Mucosa of stomach (tissue), 1 donor: ENCODE measurements around the gene TRIOBP.

Source experiments
- H3K27me3 ChIP-seq: one replicate; pipeline ENCODE4 v1.7.0; 2013; ENCODE audit warnings: mild to moderate bottlenecking, low read length; ENCODE audit not compliant: control insufficient read depth, insufficient read depth
- H3K36me3 ChIP-seq: one replicate; pipeline ENCODE4 v1.7.0; 2013; ENCODE audit warnings: low read length; ENCODE audit not compliant: control insufficient read depth, insufficient read depth
- H3K4me1 ChIP-seq: one replicate; pipeline ENCODE4 v1.7.0; 2013; ENCODE audit warnings: mild to moderate bottlenecking, low read length; ENCODE audit not compliant: control insufficient read depth, insufficient read depth
- H3K4me3 ChIP-seq: one replicate; pipeline ENCODE4 v1.7.0; 2013; ENCODE audit warnings: low read length
- H3K9ac ChIP-seq: one replicate; pipeline ENCODE4 v1.7.0; 2013; ENCODE audit warnings: mild to moderate bottlenecking, low read length, moderate library complexity
- H3K9me3 ChIP-seq: one replicate; pipeline ENCODE4 v1.7.0; 2013; ENCODE audit warnings: mild to moderate bottlenecking, low read length, moderate library complexity; ENCODE audit not compliant: control insufficient read depth
- donor health status: Pancreatic carcinoma.

Gene TRIOBP

DNA sequence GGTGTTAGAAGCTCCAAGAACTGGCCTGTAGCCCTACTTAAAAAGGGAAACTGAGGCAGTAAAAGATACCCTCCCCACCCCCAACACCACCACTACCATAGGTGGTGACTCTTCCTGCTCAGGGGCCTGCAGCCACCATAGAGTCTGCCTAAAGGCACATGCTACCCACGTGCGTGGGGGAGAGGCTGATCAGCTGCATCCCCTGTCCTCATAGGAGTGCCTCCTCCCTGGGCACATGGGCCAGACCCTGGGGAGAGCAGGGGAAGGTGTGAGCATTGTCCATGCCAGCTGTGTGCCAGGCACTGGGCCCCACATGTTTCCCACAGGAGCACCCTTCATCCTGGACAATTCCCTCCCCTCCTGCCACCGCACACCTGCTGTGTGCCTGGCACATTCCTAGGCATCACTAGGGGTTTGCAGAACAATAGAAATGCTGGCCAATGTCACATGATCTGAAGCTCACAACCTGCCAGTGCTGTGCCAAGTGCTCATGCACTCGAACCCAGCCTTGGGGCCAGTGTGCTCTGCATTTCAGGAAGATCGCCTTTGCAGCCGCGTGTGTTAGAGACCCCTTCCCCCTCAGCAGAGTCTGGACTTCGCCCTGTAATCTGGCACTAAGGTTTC, 69.2 kb downstream of the TRIOBP start:
- H3K9me3 ChIP-seq, result no peaks in the 10 kb centered on the region
- H3K9ac ChIP-seq, result no peak overlapping the region
- H3K4me3 ChIP-seq, result no peak overlapping the region
- no peaks in the 10 kb centered on the region for H3K27me3 ChIP-seq
- peaks cover 3% of the 10 kb centered on the region for H3K36me3 ChIP-seq
- no peaks in the 10 kb centered on the region for H3K4me1 ChIP-seq

DNA sequence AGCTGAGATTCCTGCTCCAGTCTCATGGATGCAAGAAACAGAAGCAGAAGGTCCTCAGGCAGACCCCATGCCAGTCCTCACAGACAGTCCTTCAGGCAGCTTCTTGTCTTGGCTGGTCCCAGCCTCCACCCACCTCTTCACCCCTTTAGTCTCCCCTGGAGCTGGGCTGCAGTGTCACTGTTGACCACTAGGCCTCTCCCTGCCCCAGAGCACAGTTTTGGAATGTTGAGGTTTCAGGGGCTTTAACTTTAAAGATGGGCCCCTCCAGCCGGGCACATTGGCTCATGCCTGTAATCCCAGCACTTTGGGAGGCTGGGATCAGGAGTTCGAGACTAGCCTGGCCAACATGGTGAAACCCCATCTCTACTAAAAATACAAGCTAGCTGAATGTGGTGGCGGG, 71.4 kb downstream of the TRIOBP start:
- Histone ChIP-seq H3K36me3 (peaks cover 7% of the 10 kb centered on the region), H3K4me1 (no peaks in the 10 kb centered on the region), H3K27me3 (no peaks in the 10 kb centered on the region), H3K4me3 (no peak overlapping the region), H3K9me3 (no peaks in the 10 kb centered on the region), H3K9ac (no peak overlapping the region)

GRCh38 chr22:37769056-37769455, 72.2 kb downstream of the TRIOBP start:
- H3K9ac ChIP-seq, result no peak overlapping the region
- H3K9me3 ChIP-seq, result no peaks in the 10 kb centered on the region
- H3K4me3 ChIP-seq, result no peak overlapping the region
- H3K27me3 ChIP-seq, result no peaks in the 10 kb centered on the region
- peaks cover 7% of the 10 kb centered on the region for H3K36me3 ChIP-seq
- H3K4me1 ChIP-seq, result no peaks in the 10 kb centered on the region

DNA sequence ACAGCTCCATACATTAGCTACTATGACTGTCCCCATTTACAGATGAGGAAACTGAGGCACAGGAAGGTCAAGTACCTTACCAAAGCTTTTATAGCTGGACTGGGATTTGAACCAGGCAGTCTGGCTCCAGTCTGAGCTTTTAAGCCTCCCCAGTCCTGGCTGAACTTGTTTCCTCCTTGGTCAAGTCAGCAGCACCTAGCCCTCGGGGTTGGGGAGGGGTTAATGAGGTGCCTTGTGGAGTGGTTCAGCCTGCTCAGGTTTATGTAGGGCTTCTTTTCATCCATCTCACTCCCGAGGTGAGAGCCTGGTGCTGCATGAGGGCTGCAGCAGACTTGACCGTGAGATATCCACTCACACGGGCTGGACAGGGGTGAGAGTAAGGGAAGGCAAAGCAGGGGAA, 74.2 kb downstream of the TRIOBP start:
- H3K9ac ChIP-seq, result no peak overlapping the region
- H3K27me3 ChIP-seq, result no peaks in the 10 kb centered on the region
- H3K9me3 ChIP-seq, result no peaks in the 10 kb centered on the region
- H3K4me3 ChIP-seq, result no peak overlapping the region
- H3K4me1 ChIP-seq, result no peaks in the 10 kb centered on the region
- H3K36me3 ChIP-seq, result peaks cover 7% of the 10 kb centered on the region

GRCh38 chr22:37771702-37772427, 75.0 kb downstream of the TRIOBP start:
- H3K27me3 ChIP-seq, result no peaks in the 10 kb centered on the region
- no peak overlapping the region for H3K9ac ChIP-seq
- H3K4me1 ChIP-seq, result peaks cover 5% of the 10 kb centered on the region
- no peaks in the 10 kb centered on the region for H3K9me3 ChIP-seq
- H3K36me3 ChIP-seq, result peaks cover 4% of the 10 kb centered on the region
- H3K4me3 ChIP-seq, result no peak overlapping the region

GRCh38 chr22:37774728-37775127, 77.9 kb downstream of the TRIOBP start:
- no peak overlapping the region for H3K4me3 ChIP-seq
- H3K9ac ChIP-seq, result no peak overlapping the region
- H3K9me3 ChIP-seq, result no peaks in the 10 kb centered on the region
- H3K4me1 ChIP-seq, result peaks cover 13% of the 10 kb centered on the region
- H3K27me3 ChIP-seq, result no peaks in the 10 kb centered on the region
- H3K36me3 ChIP-seq, result peaks cover 4% of the 10 kb centered on the region

DNA sequence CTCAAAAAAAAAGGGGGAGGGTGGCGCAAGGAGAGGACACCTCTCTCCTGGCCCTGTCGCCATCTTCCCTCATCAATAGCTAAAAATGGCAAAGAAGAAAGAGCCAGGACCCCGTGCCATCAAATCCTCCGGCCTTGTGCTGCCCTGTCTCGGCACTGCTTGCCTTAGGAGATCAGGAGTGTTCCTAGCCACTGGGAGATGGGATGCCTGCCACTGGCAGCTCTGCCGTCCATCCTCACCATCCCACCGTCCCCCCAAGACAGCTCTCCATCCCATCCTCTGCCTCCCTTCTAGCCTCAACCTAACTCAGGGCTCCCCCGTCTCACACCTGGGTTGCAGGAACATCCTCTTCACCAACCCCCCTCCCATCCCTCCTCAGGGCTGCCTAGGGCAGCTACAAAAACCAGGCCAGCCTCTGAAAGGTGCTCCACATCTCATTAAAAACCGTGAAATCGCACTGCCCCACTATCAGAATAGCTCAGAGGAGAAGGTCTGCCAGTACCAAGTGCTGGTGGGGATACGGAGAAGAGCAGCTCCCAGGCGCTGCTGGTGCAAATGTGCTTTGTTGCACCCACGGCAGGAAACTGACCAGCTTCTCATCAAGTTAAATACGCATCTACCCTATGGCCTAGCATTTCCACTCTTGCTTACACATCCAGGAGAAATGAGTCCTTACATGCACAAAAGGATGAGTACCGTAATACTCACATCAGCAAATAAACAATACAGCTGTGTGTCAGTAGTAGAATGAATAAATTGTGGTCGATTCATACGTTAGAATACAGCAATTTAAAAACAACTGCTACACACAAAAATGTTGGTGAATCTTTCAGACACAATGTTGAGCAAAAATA, 79.2 kb downstream of the TRIOBP start:
- H3K27me3 ChIP-seq, result no peaks in the 10 kb centered on the region
- peaks cover 13% of the 10 kb centered on the region for H3K4me1 ChIP-seq
- no peak overlapping the region for H3K9ac ChIP-seq
- peaks cover 4% of the 10 kb centered on the region for H3K36me3 ChIP-seq
- no peaks in the 10 kb centered on the region for H3K9me3 ChIP-seq
- H3K4me3 ChIP-seq, result no peak overlapping the region

- Histone ChIP-seq H3K27me3 (no peaks in the 10 kb centered on the region), H3K4me1 (peaks cover 13% of the 10 kb centered on the region), H3K9ac (no peak overlapping the region), H3K36me3 (peaks cover 4% of the 10 kb centered on the region), H3K9me3 (no peaks in the 10 kb centered on the region), H3K4me3 (no peak overlapping the region)
Observed at GRCh38 chr22:37776639-37777005, 79.8 kb downstream of the TRIOBP start.

- no peaks in the 10 kb centered on the region for H3K27me3 ChIP-seq
- no peak overlapping the region for H3K4me3 ChIP-seq
- H3K9ac ChIP-seq, result no peak overlapping the region
- no peaks in the 10 kb centered on the region for H3K9me3 ChIP-seq
- peaks cover 4% of the 10 kb centered on the region for H3K36me3 ChIP-seq
- H3K4me1 ChIP-seq, result peaks cover 13% of the 10 kb centered on the region
Observed at GRCh38 chr22:37777122-37777687, 80.4 kb downstream of the TRIOBP start.

DNA sequence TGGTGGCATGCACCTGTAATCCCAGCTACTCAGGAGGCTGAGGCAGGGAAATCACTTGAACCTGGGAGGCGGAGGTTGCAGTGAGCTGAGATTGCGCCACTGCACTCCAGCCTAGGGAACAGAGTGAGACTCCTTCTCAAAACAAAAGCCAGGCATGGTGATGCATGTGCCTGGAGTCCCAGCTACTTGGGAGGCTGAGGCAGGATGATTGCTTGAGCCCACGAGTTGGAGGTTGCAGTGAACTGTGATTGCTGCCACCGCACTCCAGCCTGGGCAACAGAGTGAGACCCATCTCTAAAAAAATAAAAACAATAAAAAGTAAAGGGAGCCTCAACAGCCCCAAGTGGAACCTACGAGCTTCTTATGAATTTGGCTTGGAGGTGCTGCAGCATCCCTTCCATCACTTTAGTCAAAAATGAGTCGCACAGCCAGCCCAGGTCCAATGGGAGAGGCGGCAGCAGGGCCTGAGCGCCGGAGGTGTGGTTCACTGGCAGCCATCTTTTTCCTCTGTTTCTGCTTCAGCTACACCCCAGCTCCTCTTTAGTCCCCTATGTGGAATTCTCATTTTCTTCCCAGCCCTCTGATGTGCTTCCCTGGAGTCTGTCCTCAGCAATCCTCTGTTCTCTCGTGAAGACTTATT, 81.6 kb downstream of the TRIOBP start:
- Histone ChIP-seq H3K9me3 (no peaks in the 10 kb centered on the region), H3K36me3 (no peaks in the 10 kb centered on the region), H3K4me3 (no peak overlapping the region), H3K27me3 (no peaks in the 10 kb centered on the region), H3K9ac (no peak overlapping the region), H3K4me1 (peaks cover 13% of the 10 kb centered on the region)

DNA sequence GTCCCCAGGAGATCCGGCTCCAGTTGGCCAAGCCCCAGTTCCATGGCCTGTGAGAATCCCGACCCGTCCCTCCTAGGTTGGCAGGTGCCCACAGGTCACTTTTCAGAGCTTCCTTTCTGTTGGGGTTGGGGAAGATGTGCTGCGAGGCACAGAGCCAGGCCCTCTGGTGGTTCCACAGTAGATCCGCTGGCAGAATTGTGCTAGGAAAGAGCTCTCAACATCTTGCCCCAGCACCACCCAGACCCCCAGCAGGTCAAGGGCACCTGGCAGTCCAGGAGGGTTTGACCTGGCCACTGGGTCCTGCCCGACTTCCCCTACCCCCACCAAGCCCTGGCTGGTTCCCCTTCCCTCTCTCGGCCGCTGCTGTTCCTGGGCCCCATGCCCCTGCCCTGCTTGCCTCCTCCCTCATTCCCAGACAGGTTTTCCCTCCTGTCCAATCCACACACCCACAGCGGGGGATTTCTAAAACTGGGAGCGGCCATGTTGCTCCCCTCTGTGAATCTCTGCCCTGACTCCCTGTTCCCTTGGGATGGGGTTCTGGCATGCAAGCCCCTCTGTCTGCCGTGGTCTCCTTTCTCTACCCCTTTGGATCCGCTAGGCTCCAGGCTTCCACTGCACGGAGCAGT, 84.7 kb downstream of the TRIOBP start:
- H3K9ac ChIP-seq, result no peak overlapping the region
- no peaks in the 10 kb centered on the region for H3K27me3 ChIP-seq
- H3K9me3 ChIP-seq, result no peaks in the 10 kb centered on the region
- peaks cover 33% of the 10 kb centered on the region for H3K4me1 ChIP-seq
- no peaks in the 10 kb centered on the region for H3K36me3 ChIP-seq
- no peak overlapping the region for H3K4me3 ChIP-seq
